Hepatocyte (in vitro differentiated cells): Measurements from ENCODE around the gene OAF.

ENCODE experiments used
- EZH2 ChIP-seq: fragments of 200-600 bp; sonication (generic); IDR thresholded peaks from 2 replicates; pipeline ENCODE4 v1.6.1; 2016; ENCODE audit warnings: antibody characterized with exemption, mild to moderate bottlenecking, borderline replicate concordance
- TF ChIP-seq, protein P1 (sequence below): fragments of 200-600 bp; sonication (generic); IDR thresholded peaks from 2 replicates; pipeline ENCODE4 v1.5.1; 2016; ENCODE audit warnings: antibody characterized with exemption, mild to moderate bottlenecking; ENCODE audit not compliant: poor library complexity

DNA sequence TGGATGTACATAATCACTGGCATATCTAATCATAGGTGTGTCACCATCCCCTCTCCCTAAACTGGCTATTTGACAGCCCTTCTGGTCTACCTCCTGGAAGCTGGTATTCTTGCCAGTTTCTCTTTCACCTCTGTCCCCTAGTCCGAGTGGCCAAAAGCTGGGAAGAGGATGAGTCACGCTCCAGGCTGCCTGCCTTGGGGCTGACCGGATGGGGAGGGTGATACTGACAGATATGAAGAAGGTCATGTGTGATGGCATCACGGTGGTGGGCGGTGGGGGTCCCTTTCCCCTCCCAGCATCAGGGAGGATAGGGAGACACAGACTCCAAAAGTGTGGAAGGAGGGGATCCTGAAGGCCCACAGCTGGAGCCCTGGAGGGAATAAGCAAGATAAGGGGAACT, 4.8 kb downstream of the OAF start:
- TF ChIP-seq, protein P1, sequence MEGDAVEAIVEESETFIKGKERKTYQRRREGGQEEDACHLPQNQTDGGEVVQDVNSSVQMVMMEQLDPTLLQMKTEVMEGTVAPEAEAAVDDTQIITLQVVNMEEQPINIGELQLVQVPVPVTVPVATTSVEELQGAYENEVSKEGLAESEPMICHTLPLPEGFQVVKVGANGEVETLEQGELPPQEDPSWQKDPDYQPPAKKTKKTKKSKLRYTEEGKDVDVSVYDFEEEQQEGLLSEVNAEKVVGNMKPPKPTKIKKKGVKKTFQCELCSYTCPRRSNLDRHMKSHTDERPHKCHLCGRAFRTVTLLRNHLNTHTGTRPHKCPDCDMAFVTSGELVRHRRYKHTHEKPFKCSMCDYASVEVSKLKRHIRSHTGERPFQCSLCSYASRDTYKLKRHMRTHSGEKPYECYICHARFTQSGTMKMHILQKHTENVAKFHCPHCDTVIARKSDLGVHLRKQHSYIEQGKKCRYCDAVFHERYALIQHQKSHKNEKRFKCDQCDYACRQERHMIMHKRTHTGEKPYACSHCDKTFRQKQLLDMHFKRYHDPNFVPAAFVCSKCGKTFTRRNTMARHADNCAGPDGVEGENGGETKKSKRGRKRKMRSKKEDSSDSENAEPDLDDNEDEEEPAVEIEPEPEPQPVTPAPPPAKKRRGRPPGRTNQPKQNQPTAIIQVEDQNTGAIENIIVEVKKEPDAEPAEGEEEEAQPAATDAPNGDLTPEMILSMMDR, result no peak
- no peak for TF ChIP-seq EZH2
